ENCODE measurements around the gene RMND5A.
"Not testable (repeated sequence)": the region's sequence is repeated elsewhere in the genome, so short reads cannot be mapped to it uniquely, and the experiment has no call there.

The RMND5A gene

DNA sequence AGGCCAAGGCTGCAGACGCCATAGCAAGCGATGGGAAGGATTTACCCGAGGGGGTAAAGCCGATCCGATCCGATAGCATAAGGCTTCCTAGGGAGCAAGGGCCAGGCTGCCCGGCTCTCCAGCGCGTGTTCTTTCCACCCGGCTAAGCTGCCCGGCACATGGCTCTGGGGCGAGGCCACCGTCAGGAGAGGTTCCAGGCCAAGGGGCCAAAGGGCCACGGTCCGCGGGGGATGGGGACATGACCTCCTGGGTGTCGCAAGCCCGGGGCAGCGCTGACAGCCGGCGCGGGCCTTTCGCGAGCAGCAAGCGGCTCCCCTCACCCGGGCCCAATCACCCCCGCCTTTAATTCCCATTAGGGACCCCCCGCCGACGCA is 841 bp upstream of the RMND5A start:
- DNase-seq: not testable (repeated sequence)

DNA sequence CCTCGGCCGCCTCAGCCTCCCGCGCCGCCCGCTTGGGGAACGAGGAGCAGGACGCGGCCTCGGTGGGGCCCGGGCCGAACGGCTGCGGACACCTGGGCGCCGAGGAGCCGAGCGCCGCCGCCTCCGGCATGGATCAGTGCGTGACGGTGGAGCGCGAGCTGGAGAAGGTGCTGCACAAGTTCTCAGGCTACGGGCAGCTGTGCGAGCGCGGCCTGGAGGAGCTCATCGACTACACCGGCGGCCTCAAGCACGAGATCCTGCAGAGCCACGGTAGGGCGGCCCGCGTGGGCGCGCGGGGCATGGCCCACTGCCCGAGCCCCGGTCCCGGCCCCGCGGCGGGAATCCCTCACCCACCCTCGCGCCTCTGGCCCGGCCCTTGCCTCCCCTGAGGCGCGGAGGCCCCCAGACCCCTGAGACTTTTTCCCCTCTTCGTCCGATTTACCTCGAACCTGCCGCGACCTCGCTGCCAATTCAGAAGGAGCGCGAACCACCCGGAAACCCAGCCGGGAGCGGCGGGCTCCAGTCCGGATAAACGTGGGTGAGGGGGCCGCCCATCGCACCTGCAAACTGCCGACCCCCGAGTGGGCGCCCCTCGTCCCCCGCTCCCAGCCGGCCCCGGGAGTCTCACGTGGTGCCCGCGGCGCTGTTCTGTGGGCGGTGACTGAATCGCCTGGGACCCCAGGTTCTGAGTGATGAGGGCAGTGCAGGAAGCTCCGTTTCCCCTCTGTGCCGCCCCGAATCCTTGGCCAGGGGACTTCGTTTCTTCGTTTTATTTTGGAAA is 639 bp downstream of the RMND5A start:
- peak; percentile 43 to 60 for DNase-seq

DNA sequence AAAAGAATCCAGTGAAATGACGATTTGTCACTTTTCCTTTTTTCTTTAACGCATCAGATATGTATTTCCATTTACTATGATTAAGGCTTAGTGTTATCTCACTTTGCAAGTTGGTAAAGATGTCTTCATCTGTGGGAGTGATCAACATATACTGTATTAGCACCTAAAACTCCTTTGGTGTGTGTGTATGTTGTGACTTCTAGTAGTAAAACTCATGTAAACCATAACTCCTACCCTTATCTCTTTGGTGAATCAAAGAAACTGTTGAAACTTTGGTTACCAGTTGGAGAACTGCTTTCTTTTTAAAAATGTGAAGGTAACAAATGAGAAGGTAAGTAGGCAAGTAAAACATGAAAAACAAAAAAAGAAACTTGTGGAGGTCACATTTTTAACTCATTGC is 5.6 kb downstream of the RMND5A start:
- DNase-seq: not testable (repeated sequence)

- DNase-seq: not testable (repeated sequence)
These were observed 12.0 kb downstream of the RMND5A start for GRCh38 chr2:86732040-86732525.

- DNase-seq: not testable (repeated sequence)
These were observed 12.7 kb downstream of the RMND5A start for GRCh38 chr2:86732837-86733236.

GRCh38 chr2:86733528-86733927 is 13.4 kb downstream of the RMND5A start:
- DNase-seq: not testable (repeated sequence)

DNA sequence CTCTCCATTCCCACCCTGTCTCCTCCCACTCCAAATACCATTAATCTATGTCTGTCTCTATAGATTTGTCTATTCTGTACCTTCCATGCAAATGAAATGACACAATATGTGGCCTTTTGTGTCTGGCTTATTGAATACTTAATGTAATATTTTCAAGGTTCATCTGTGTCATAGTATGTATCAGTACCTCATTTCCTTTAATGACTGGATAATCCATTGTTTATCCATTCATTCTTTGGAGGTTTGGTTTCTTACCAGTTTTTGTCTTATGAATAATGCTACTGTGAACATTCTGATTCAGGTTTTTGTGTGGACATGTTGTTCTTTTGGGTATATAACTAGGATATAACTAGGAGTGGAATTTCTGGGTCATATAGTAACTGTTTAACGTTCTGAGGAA is 14.8 kb downstream of the RMND5A start:
- not testable (repeated sequence) for DNase-seq

- not testable (repeated sequence) for DNase-seq
These were observed 19.4 kb downstream of the RMND5A start for GRCh38 chr2:86739485-86739884.

DNA sequence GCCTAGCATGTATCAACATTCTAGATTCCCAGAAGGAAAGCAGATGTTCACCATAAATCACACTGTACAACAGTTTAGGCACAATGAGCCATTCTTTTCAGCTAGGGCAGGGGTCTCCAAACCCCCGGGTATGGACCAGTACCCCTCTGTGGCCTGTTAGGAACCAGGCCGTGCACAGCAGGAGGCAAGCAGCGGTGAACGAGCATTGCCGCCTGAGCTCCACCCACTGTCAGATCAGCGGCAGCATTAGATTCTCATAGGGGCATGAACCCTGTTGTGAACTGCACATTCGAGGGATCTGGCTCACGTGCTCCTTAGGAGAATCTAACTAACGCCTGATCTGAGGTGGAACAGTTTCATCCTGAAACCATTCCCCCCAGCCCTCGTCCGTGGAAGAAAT is 19.8 kb downstream of the RMND5A start:
- DNase-seq: not testable (repeated sequence)

GRCh38 chr2:86741889-86742498 is 21.9 kb downstream of the RMND5A start:
- DNase-seq: not testable (repeated sequence)

DNA sequence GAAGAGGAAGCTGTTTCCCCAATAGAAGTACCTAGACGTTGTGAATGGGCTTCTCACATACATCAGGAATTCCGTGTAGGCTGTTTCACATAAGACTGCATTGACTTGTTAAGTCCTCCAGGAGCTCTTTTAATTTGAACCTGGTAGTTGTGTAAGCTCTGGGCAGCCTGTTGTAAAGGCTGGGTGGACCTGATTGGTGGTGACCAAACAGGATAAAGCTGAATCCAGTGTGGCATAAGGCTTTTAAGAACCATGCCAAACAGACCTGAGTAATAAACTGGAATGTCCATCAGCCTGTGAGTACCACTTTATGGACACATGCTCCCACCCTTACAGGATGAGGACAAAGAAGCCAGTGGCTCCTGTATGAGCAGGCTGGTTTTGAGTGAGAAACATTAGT is 24.1 kb downstream of the RMND5A start:
- no peak for DNase-seq

- no peak for DNase-seq
These were observed 26.8 kb downstream of the RMND5A start for GRCh38 chr2:86746939-86747338.

GRCh38 chr2:86747711-86748639 is 27.9 kb downstream of the RMND5A start:
- DNase-seq: peak in 1 of 2 donors; percentile 5

- DNase-seq: no peak
These were observed 30.2 kb downstream of the RMND5A start for GRCh38 chr2:86750240-86750839.

GRCh38 chr2:86751778-86752177 is 31.7 kb downstream of the RMND5A start:
- DNase-seq: no peak

GRCh38 chr2:86752934-86753333 is 32.8 kb downstream of the RMND5A start:
- DNase-seq: no peak

GRCh38 chr2:86753606-86754005 is 33.5 kb downstream of the RMND5A start:
- no peak for DNase-seq

DNA sequence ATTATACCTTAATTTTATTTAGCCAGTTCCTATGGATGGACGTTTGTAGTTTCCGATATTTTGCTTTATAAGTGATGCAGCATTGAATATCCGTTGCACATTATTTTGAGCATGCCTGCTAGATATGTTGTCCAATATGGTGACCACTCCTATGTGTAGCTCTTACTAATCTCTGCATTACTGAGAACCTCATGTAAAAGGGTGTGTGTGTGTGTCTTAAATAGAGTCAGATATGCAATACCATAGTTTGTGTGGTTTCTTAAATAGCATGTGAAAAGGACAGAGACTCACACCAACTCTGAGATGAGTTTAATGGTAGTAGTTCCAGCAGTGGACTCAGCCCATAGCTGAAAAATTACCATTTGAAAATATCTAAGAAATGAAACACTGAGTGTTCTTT is 38.3 kb downstream of the RMND5A start:
- no peak for DNase-seq

GRCh38 chr2:86760371-86760770 is 40.3 kb downstream of the RMND5A start:
- no peak for DNase-seq

DNA sequence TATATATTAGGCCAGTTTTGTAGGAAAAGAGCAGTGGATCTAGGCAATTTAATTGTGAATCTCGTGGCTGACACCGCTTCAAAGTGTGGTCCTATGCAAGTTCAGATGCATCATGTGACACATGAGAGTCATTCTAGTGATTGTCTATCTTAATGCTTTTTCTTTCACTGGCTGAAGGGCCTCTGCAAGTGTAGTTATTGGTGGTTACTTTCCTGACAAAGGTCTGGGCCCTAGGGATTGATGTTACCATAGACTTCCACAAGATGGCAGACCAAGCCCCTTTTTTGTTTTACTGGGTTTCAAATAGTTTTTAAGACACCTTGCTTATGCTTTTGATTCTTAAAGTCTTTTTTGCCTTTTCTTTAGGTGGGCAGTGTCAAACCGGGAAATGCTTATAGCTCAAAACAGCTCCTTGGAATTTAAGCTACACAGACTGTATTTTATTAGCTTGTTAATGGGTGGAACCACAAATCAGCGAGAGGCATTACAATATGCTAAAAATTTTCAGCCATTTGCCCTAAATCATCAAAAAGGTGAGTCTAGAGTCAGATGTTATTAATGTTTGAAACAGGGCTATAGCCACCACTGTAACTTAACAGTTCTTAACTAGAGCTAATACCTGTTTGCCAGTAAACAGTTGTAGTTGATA is 44.7 kb downstream of the RMND5A start:
- peak; percentile 25 to 71 for DNase-seq

GRCh38 chr2:86765310-86765695 is 45.2 kb downstream of the RMND5A start:
- no peak for DNase-seq
